ENCODE measurements around the gene ABHD10. TPM values are rescaled to one million over a fixed set of nuclear protein-coding genes. Genes with fewer than 3 reads are reported as not detected.

The ABHD10 gene
- total RNA-seq, 2 experiments from 2014 or later = 36.3 to 43.7 TPM

DNA sequence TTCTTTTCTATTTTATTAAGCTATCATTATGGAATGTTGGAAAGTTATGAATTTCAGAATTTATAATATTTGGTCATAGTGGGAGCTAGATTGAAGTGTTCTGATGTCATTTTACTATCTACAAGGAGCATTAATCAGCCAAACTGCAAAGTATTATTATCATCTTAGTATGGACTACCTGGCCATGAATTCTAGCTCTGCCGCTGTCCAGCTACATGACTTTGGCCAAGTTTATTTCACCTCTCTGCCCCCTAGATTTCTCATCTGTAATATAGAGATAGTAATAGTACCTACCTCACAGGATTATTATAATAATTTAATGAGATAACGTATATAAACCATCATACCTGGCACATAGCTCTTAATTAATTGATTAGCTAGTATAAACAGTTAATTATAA is 27.8 kb upstream of the ABHD10 start:
- ATAC-seq (no peak), DNase-seq (no peak)
- POLR2A ChIA-PET = no interaction called here
- Mint-ChIP-seq H3K27ac (no peak overlapping the region), H3K9me3 (ENCODE audit: insufficient read depth) (no peaks in the 10 kb centered on the region), H3K4me1 (ENCODE audit: low read depth) (no peaks in the 10 kb centered on the region), H3K36me3 (ENCODE audit: low read depth) (no peaks in the 10 kb centered on the region), H3K27me3 (ENCODE audit: low read depth) (peaks cover 7% of the 10 kb centered on the region), H3K4me3 (no peak overlapping the region)
- CTCF ChIA-PET = interaction anchor here (0.9 to 1.7 kb wide), 3 partner anchors 17 to 235 kb away, joined by 3 to 6 read pairs (median 3); no protein-coding TSS in a partner anchor

DNA sequence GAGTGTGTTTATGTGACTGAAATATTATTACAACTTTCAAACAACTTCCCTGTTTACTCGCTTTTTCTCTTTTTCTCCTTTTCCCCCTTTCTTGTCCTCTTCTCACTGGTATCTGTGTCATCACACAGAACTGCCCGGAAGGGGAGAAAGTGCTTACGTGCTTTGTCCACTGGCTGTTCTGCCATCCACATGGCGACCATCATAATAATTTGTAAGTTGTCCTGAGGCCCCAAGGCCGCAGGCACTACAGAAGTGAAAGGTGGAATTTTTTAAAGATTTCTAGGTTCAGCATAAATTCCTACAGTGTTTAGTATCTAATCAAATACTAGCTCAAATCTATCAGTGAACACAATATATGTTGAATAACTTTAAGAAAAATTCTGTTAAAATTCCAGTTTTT is 26.7 kb upstream of the ABHD10 start:
- no peak for ATAC-seq

DNA sequence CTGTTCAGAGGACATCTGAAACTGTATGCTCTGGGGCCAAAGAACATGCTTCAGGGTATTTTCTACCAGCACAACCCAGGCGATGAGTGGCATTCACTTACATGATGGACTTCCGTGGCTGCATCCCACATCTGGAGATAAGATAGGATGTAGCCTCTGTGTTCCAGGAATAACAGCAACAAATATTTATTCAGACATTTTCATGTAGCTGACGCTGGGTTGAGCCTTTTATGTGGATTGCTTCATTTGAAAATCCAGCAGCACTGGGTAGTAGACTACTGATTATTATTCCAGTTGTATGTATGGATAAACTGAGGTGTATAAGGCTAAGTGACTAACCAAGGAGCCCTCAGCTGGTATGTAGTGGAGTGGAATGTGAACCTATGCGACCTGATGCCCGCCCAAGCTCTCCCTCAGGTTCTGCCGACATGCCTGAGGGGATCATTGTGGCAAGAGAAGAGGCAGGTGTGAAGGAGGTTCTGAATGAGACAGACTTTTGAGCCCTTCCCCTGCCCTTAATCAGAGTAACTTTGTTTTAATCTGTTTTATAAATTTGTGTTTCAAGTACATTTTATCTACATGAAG is 25.9 kb upstream of the ABHD10 start:
- H3K36me3 Mint-ChIP-seq (ENCODE audit: low read depth) = no peaks in the 10 kb centered on the region
- CTCF ChIA-PET = interaction anchor here (2.5 kb wide), 1 partner anchor 15 kb away, joined by 7 read pairs; no protein-coding TSS in a partner anchor
- H3K27me3 Mint-ChIP-seq (ENCODE audit: low read depth) = peaks cover 6% of the 10 kb centered on the region
- POLR2A ChIA-PET = no interaction called here
- no peak overlapping the region for H3K27ac Mint-ChIP-seq
- H3K4me3 Mint-ChIP-seq = no peak overlapping the region
- ATAC-seq (no peak), DNase-seq (no peak)
- peaks cover 2% of the 10 kb centered on the region for H3K4me1 Mint-ChIP-seq (ENCODE audit: low read depth)
- no peaks in the 10 kb centered on the region for H3K9me3 Mint-ChIP-seq (ENCODE audit: insufficient read depth)

More for the DNA sequence above, 26.7 kb upstream of the ABHD10 start:
- Mint-ChIP-seq H3K36me3 (ENCODE audit: low read depth) (no peaks in the 10 kb centered on the region), H3K4me1 (ENCODE audit: low read depth) (no peaks in the 10 kb centered on the region), H3K27ac (no peak overlapping the region), H3K27me3 (ENCODE audit: low read depth) (peaks cover 7% of the 10 kb centered on the region), H3K4me3 (no peak overlapping the region), H3K9me3 (ENCODE audit: insufficient read depth) (no peaks in the 10 kb centered on the region)
- POLR2A ChIA-PET = no interaction called here
- no peak for DNase-seq
- CTCF ChIA-PET = interaction anchor here (1.7 kb wide), 1 partner anchor 236 kb away, joined by 6 read pairs; no protein-coding TSS in a partner anchor

DNA sequence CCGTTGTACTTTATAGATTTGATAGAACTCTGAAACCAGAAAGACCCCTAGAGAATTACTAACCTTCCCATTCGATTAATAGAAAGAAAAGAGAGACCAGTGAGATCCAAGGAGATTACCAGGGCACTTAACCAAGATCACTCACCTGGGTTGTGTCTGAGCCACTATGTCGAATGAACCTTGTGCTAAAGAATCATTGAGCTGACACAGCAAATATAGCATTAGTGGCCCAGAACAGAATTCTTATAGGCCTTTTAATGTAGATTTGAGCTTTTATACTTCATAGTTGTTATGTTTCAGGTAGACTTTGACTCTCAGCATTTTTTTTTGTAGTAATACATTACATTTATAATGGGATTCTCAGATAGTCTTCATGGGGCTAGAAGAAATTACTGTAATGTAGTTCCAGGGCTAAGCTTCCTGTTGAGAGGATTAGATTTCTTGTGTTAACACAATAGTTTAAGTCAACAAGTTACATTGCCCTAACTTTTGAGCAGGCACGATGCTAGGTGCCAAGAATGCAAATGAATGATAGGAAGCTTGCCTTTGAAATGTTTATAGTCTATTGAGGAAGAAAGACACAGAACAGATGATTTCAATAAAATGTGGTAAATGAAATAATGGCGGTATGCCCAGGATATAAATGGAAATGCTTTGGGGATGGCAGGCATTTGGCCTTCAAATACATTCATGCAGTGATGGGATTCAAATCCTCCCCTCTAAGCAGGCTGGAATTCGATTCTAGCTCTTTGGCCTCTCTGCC is 24.4 kb upstream of the ABHD10 start:
- ChIA-PET POLR2A (interaction anchor here (0.6 kb wide), 1 partner anchor 215 kb away, joined by 4 read pairs; no protein-coding TSS in a partner anchor), CTCF (interaction anchor here (1.4 to 2.5 kb wide), 2 partner anchors 14 to 238 kb away, joined by 4 to 7 read pairs; no protein-coding TSS in a partner anchor)
- Mint-ChIP-seq H3K27ac (no peak overlapping the region), H3K9me3 (ENCODE audit: insufficient read depth) (no peaks in the 10 kb centered on the region), H3K36me3 (ENCODE audit: low read depth) (no peaks in the 10 kb centered on the region), H3K4me1 (ENCODE audit: low read depth) (peaks cover 2% of the 10 kb centered on the region), H3K27me3 (ENCODE audit: low read depth) (peaks cover 4% of the 10 kb centered on the region), H3K4me3 (no peak overlapping the region)
- no peak for DNase-seq
- ATAC-seq = no peak

GRCh38 chr3:111955876-111956275 is 22.9 kb upstream of the ABHD10 start:
- DNase-seq = no peak
- POLR2A ChIA-PET = no interaction called here
- H3K27me3 Mint-ChIP-seq (ENCODE audit: low read depth) = no peaks in the 10 kb centered on the region
- H3K27ac Mint-ChIP-seq = no peak overlapping the region
- H3K36me3 Mint-ChIP-seq (ENCODE audit: low read depth) = no peaks in the 10 kb centered on the region
- H3K4me3 Mint-ChIP-seq = no peak overlapping the region
- peaks cover 2% of the 10 kb centered on the region for H3K4me1 Mint-ChIP-seq (ENCODE audit: low read depth)
- no peaks in the 10 kb centered on the region for H3K9me3 Mint-ChIP-seq (ENCODE audit: insufficient read depth)
- CTCF ChIA-PET = interaction anchor here (1.5 to 3.8 kb wide), 2 partner anchors 12 to 238 kb away, joined by 3 to 22 read pairs; no protein-coding TSS in a partner anchor
- no peak for ATAC-seq

- no peak overlapping the region for H3K4me3 Mint-ChIP-seq
- no peaks in the 10 kb centered on the region for H3K36me3 Mint-ChIP-seq (ENCODE audit: low read depth)
- ATAC-seq = no peak
- H3K27me3 Mint-ChIP-seq (ENCODE audit: low read depth) = no peaks in the 10 kb centered on the region
- DNase-seq = no peak
- no peaks in the 10 kb centered on the region for H3K9me3 Mint-ChIP-seq (ENCODE audit: insufficient read depth)
- POLR2A ChIA-PET = no interaction called here
- H3K4me1 Mint-ChIP-seq (ENCODE audit: low read depth) = peaks cover 2% of the 10 kb centered on the region
- CTCF ChIA-PET = interaction anchor here (1.5 to 3.8 kb wide), 3 partner anchors 11 to 241 kb away, joined by 3 to 22 read pairs (median 8); no protein-coding TSS in a partner anchor
- H3K27ac Mint-ChIP-seq = no peak overlapping the region
These were observed 22.4 kb upstream of the ABHD10 start for GRCh38 chr3:111956449-111956848.

DNA sequence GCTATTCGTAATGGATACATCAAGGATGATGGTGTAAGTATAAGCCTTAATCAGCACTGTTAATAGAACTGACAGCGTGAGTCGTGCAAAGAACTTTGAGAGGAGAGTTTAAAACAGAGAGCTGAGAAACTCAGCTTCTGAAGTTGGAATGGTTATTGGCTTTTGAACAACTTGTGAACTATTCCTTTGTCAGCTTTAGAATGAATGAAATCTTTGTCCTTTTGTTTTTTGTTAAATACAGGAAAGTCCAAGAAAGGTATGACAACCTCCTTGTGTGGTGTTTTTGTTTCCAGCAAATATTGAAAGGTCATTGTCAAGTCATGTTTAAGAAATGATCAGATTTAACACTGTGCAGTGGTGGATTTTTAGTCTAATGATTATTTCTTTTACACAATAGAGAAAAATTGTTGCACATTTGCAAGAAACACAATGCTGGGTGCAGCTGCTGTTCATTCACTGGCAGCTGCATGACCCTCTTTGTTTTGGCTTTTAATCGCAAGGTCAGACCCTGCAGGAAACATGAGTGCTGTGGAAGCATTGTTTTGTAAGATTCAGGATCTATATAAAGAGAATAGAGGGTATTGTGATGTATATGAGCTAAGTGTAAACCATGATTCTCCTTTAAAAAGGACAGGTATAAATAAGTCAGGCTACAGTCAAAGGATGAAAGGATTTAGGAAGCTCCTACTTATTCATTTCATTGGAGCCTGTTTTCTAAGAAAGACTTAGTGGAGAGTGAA is 21.7 kb upstream of the ABHD10 start:
- Mint-ChIP-seq H3K27ac (no peak overlapping the region), H3K4me3 (no peak overlapping the region), H3K4me1 (ENCODE audit: low read depth) (peaks cover 2% of the 10 kb centered on the region), H3K36me3 (ENCODE audit: low read depth) (no peaks in the 10 kb centered on the region), H3K27me3 (ENCODE audit: low read depth) (no peaks in the 10 kb centered on the region), H3K9me3 (ENCODE audit: insufficient read depth) (no peaks in the 10 kb centered on the region)
- ChIA-PET CTCF (interaction anchor here (1.3 to 3.8 kb wide), 5 partner anchors 11 to 241 kb away, joined by 3 to 22 read pairs (median 6); no protein-coding TSS in a partner anchor), POLR2A (no interaction called here)
- DNase-seq = no peak
- ATAC-seq = no peak

DNA sequence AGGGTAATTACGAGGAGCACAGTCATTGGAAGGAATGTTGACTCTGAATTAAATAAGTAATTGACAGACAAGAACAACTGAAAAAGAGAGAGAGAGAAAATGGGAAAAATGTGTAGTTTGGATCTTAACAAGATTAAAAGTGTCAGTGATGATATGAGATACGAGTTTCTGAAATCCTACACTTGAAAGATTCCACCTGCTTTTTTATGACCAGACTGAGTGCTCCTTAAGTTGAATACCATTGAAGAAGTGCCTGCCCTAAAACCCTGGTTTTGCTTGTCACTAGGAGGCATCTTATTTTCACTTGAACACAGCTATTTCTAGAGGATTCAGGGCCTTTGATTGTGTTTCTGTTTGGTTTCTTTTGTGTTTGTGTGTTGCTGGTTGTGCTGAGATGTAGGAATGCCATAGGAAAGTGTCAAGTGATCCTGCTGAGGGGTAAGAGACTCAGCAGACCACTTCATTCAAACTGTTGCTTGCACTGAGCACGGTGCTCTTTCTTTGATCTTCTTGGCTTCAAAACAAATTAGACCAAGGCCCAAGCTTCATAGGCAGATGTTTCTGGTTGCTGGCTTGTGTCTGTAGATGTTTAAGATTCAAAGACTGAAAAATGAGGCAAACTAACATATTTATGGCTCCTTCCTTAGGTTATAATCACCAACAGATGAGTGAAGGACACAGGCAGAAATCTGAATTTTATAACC is 17.2 kb upstream of the ABHD10 start:
- Mint-ChIP-seq H3K4me1 (ENCODE audit: low read depth) (peaks cover 2% of the 10 kb centered on the region), H3K4me3 (no peak overlapping the region), H3K27me3 (ENCODE audit: low read depth) (no peaks in the 10 kb centered on the region), H3K36me3 (ENCODE audit: low read depth) (no peaks in the 10 kb centered on the region), H3K9me3 (ENCODE audit: insufficient read depth) (no peaks in the 10 kb centered on the region), H3K27ac (no peak overlapping the region)
- DNase-seq = no peak
- POLR2A ChIA-PET = no interaction called here
- CTCF ChIA-PET = interaction anchor here (0.8 to 3.8 kb wide), 3 partner anchors 10 to 293 kb away, joined by 3 to 24 read pairs (median 3); no protein-coding TSS in a partner anchor
- ATAC-seq = no peak

- H3K36me3 Mint-ChIP-seq (ENCODE audit: low read depth) = no peaks in the 10 kb centered on the region
- no peak for ATAC-seq
These were observed 15.4 kb upstream of the ABHD10 start for GRCh38 chr3:111963424-111963823.

DNA sequence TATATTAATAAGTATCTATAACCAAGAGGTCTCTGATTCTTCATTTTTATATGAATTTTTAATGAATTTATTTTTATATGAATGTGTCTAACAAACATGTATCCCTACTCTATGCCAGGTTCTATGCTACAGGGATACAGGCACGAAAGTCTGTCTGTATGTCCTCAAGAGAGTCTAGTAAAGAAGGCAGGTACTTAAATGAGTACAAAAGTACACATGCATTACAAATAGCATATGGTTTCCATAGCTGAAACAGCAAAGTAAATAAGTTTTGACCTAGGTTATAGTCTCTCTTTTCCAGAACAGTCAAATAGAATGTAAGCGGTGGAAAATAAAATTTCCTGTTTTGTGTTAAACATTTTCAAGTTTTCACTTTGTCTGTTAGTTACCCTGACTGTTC is 13.3 kb upstream of the ABHD10 start:
- Mint-ChIP-seq H3K36me3 (ENCODE audit: low read depth) (no peaks in the 10 kb centered on the region), H3K27me3 (ENCODE audit: low read depth) (no peaks in the 10 kb centered on the region), H3K4me1 (ENCODE audit: low read depth) (peaks cover 4% of the 10 kb centered on the region), H3K27ac (no peak overlapping the region), H3K9me3 (ENCODE audit: insufficient read depth) (no peaks in the 10 kb centered on the region), H3K4me3 (no peak overlapping the region)
- ATAC-seq (no peak), DNase-seq (no peak)
- CTCF ChIA-PET = interaction anchor here (1.1 to 12.1 kb wide), 8 partner anchors 13 to 297 kb away, joined by 3 to 234 read pairs (median 34); partner anchors contain the start of genes ABHD10 and PHLDB2
- POLR2A ChIA-PET = no interaction called here

More at GRCh38 chr3:111963424-111963823, 15.4 kb upstream of the ABHD10 start:
- H3K9me3 Mint-ChIP-seq (ENCODE audit: insufficient read depth) = no peaks in the 10 kb centered on the region
- ChIA-PET CTCF (interaction anchor here (1.0 to 3.8 kb wide), 2 partner anchors 50 to 247 kb away, joined by 3 to 24 read pairs; no protein-coding TSS in a partner anchor), POLR2A (no interaction called here)
- no peak for DNase-seq
- H3K4me3 Mint-ChIP-seq = no peak overlapping the region
- no peaks in the 10 kb centered on the region for H3K27me3 Mint-ChIP-seq (ENCODE audit: low read depth)
- H3K27ac Mint-ChIP-seq = no peak overlapping the region
- peaks cover 4% of the 10 kb centered on the region for H3K4me1 Mint-ChIP-seq (ENCODE audit: low read depth)

GRCh38 chr3:111967068-111967467 is 11.8 kb upstream of the ABHD10 start:
- peaks cover 3% of the 10 kb centered on the region for H3K27me3 Mint-ChIP-seq (ENCODE audit: low read depth)
- H3K9me3 Mint-ChIP-seq (ENCODE audit: insufficient read depth) = no peaks in the 10 kb centered on the region
- no peak overlapping the region for H3K4me3 Mint-ChIP-seq
- no peak for DNase-seq
- ChIA-PET POLR2A (interaction anchor here (1.0 kb wide), 1 partner anchor 250 kb away, joined by 3 read pairs; no protein-coding TSS in a partner anchor), CTCF (interaction anchor here (0.7 to 12.1 kb wide), 31 partner anchors 9 to 389 kb away, joined by 3 to 234 read pairs (median 5); partner anchors contain the start of genes ABHD10 and PHLDB2)
- no peak for ATAC-seq
- no peaks in the 10 kb centered on the region for H3K36me3 Mint-ChIP-seq (ENCODE audit: low read depth)
- H3K27ac Mint-ChIP-seq = no peak overlapping the region
- peaks cover 4% of the 10 kb centered on the region for H3K4me1 Mint-ChIP-seq (ENCODE audit: low read depth)

Measured in activated CD8-positive, alpha-beta T cell treated with anti-CD3 and anti-CD28 coated beads, Interleukin-2, amount 10 ng/mL, durations not matched to agents 7 days and 5 days (primary cell).